Brain microvascular endothelial cell (primary cell): ENCODE results near the gene PSME1.

ENCODE experiments used
- DNase-seq: peaks from one replicate; pipeline ENCODE4 v3.0.0-alpha.2; 2020
- H3K27ac ChIP-seq: fragments of 250-450 bp; sonication (Bioruptor Pico); 2 replicates; pipeline ENCODE4 v1.5.1; 2020; ENCODE audit warnings: mild to moderate bottlenecking, moderate library complexity
- H3K27me3 ChIP-seq: fragments of 250-450 bp; sonication (Bioruptor Pico); replicated peaks from 2 replicates; pipeline ENCODE4 v1.5.1; 2020; ENCODE audit warnings: mild to moderate bottlenecking
- H3K36me3 ChIP-seq: fragments of 250-450 bp; sonication (Bioruptor Pico); replicated peaks from 2 replicates; pipeline ENCODE4 v1.5.1; 2020; ENCODE audit warnings: mild to moderate bottlenecking
- H3K4me3 ChIP-seq: 2 replicates; pipeline ENCODE4 v1.5.1; 2011; ENCODE audit warnings: low read depth, mild to moderate bottlenecking, control low read depth, low read length, moderate library complexity
- CTCF ChIP-seq: IDR thresholded peaks from 2 replicates; pipeline ENCODE4 v1.5.1; 2011; ENCODE audit warnings: low read depth, mild to moderate bottlenecking, moderate library complexity, low read length, control low read depth, inconsistent platforms; ENCODE audit errors: missing control alignments
- in situ Hi-C: cut with HindIII; loops from 2 replicates; pipeline ENCODE4 v1.10.0; 2017; ENCODE audit warnings: low sequenced_read_pairs, low pct_ligation_motif_present

Gene PSME1

GRCh38 chr14:24159777-24160498 is 23.9 kb downstream of the PSME1 start:
- no peaks in the 10 kb centered on the region for H3K27me3 ChIP-seq
- in situ Hi-C loops, result no loop called here
- no peak for TF ChIP-seq CTCF
- no peak overlapping the region for H3K4me3 ChIP-seq
- DNase-seq, result no peak
- no peak overlapping the region for H3K27ac ChIP-seq
- H3K36me3 ChIP-seq, result peaks cover 70% of the 10 kb centered on the region

- H3K27me3 ChIP-seq, result no peaks in the 10 kb centered on the region
- in situ Hi-C loops, result no loop called here
- H3K27ac ChIP-seq, result no peak overlapping the region
- no peak for DNase-seq
- no peak overlapping the region for H3K4me3 ChIP-seq
- TF ChIP-seq CTCF, result no peak
- peaks cover 70% of the 10 kb centered on the region for H3K36me3 ChIP-seq
Measured at GRCh38 chr14:24160499-24160849, 24.5 kb downstream of the PSME1 start.

GRCh38 chr14:24160850-24161804 is 25.1 kb downstream of the PSME1 start, which contains the start of gene IRF9:
Gene IRF9 (plus strand): TSS chr14:24161265. CDS start chr14:24162145, 880 bp downstream.
- peaks cover 70% of the 10 kb centered on the region for H3K36me3 ChIP-seq
- H3K27ac ChIP-seq, result peak within 1 kb of the TSS; percentile 88
- in situ Hi-C loops, result no loop called here
- peak; percentile 94 for DNase-seq
- TF ChIP-seq CTCF, result peak; percentile 94
- H3K4me3 ChIP-seq, result peak within 1 kb of the TSS; percentile 79
- no peaks in the 10 kb centered on the region for H3K27me3 ChIP-seq

GRCh38 chr14:24162093-24162492 is 26.1 kb downstream of the PSME1 start:
- Histone ChIP-seq H3K36me3 (peaks cover 71% of the 10 kb centered on the region), H3K27ac (no peak overlapping the region), H3K27me3 (no peaks in the 10 kb centered on the region), H3K4me3 (peak overlapping the region; percentile 79)
- TF ChIP-seq CTCF, result no peak
- peak; percentile 37 for DNase-seq
- in situ Hi-C loops, result no loop called here

- no peak for TF ChIP-seq CTCF
- no peak overlapping the region for H3K4me3 ChIP-seq
- H3K27me3 ChIP-seq, result no peaks in the 10 kb centered on the region
- DNase-seq, result no peak
- peaks cover 59% of the 10 kb centered on the region for H3K36me3 ChIP-seq
- H3K27ac ChIP-seq, result no peak overlapping the region
- in situ Hi-C loops, result no loop called here
Measured at GRCh38 chr14:24164518-24164991, 28.6 kb downstream of the PSME1 start.
